Activated CD8-positive, alpha-beta T cell treated with anti-CD3 and anti-CD28 coated beads for 36 hours (primary cell): ENCODE measurements around the gene TMC3. TPM values are rescaled to one million over a fixed set of nuclear protein-coding genes. Genes with fewer than 3 reads are reported as not detected.

ENCODE experiments used
- ATAC-seq: fragments of 200-7000 bp; cut with Tn5 transposase; one replicate; pipeline ENCODE4 v1.10.0; 2021; ENCODE audit warnings: mild to moderate bottlenecking, moderate library complexity
- CTCF ChIA-PET: fragments of 350-600 bp; sonication (Branson Sonifier 250); formaldehyde crosslinking; loops from one replicate; lab custom pipeline; 2021; ENCODE audit warnings: antibody characterized with exemption; lab: Charles Lee
- POLR2A ChIA-PET: fragments of 350-600 bp; sonication (Branson Sonifier 250); formaldehyde crosslinking; loops from one replicate; lab custom pipeline; 2021; ENCODE audit warnings: antibody characterized with exemption; lab: Charles Lee
- DNase-seq: peaks from one replicate; pipeline ENCODE4 v3.0.0-alpha.2; 2020
- H3K27ac Mint-ChIP-seq: one replicate; pipeline ENCODE4 v1.8.0; 2021; ENCODE audit warnings: mild to moderate bottlenecking, mixed read lengths
- H3K27me3 Mint-ChIP-seq: one replicate; pipeline ENCODE4 v1.8.0; 2021; ENCODE audit warnings: mixed read lengths
- H3K36me3 Mint-ChIP-seq: one replicate; pipeline ENCODE4 v1.8.0; 2021; ENCODE audit warnings: low read depth, mixed read lengths
- H3K4me1 Mint-ChIP-seq: one replicate; pipeline ENCODE4 v1.8.0; 2021; ENCODE audit warnings: low read depth, mixed read lengths
- H3K4me3 Mint-ChIP-seq: one replicate; pipeline ENCODE4 v1.8.0; 2021; ENCODE audit warnings: mild to moderate bottlenecking, moderate library complexity, mixed read lengths
- H3K9me3 Mint-ChIP-seq: one replicate; pipeline ENCODE4 v1.8.0; 2021; ENCODE audit warnings: mixed read lengths
- CTCF ChIP-seq: fragments of 200-600 bp; IDR thresholded peaks from one replicate; pipeline ENCODE4 v1.8.0; 2022; ENCODE audit warnings: antibody characterized with exemption, mild to moderate bottlenecking
- intact Hi-C: fragments of 100-400 bp; cut with micrococcal nuclease; formaldehyde crosslinking; loops from one replicate; pipeline ENCODE4 v1.10.0; 2022
- total RNA-seq, 2 experiments: library from RNA; stranded (reverse); gene quantifications; one replicate each; pipeline ENCODE4 v1.2.3, GENCODE V29; 2021

The TMC3 gene
- total RNA-seq, 2 experiments from 2014 or later, result not detected

- Mint-ChIP-seq H3K9me3 (no peaks in the 10 kb centered on the region), H3K27ac (peak overlapping the region; percentile 98), H3K4me3 (peak overlapping the region; percentile 98), H3K36me3 (peaks cover 80% of the 10 kb centered on the region), H3K4me1 (peaks cover 51% of the 10 kb centered on the region), H3K27me3 (no peaks in the 10 kb centered on the region)
- TF ChIP-seq CTCF, result no peak
- intact Hi-C loops, result loop anchor here (10.0 kb wide), 2 partner anchors 303 to 1237 kb away; no protein-coding TSS in a partner anchor
- peak; percentile 55 for DNase-seq
- ATAC-seq, result no peak
- POLR2A ChIA-PET, result interaction anchor here (0.9 to 6.6 kb wide), 4 partner anchors 8 to 19 kb away, joined by 3 to 37 read pairs (median 9); no protein-coding TSS in a partner anchor
- CTCF ChIA-PET, result interaction anchor here (2.5 to 7.3 kb wide), 4 partner anchors 10 to 32 kb away, joined by 10 to 58 read pairs (median 17); no protein-coding TSS in a partner anchor
Observed at GRCh38 chr15:81297603-81298575, 76.1 kb downstream of the TMC3 start.

GRCh38 chr15:81297147-81297572 lies 76.9 kb downstream of the TMC3 start:
- intact Hi-C loops, result loop anchor here (10.0 kb wide), 2 partner anchors 302 to 1238 kb away; no protein-coding TSS in a partner anchor
- Mint-ChIP-seq H3K27me3 (no peaks in the 10 kb centered on the region), H3K4me3 (peak overlapping the region; percentile 98), H3K9me3 (no peaks in the 10 kb centered on the region), H3K4me1 (peaks cover 51% of the 10 kb centered on the region), H3K36me3 (peaks cover 72% of the 10 kb centered on the region), H3K27ac (peak overlapping the region; percentile 98)
- ChIA-PET POLR2A (interaction anchor here (0.8 to 6.6 kb wide), 6 partner anchors 10 to 295 kb away, joined by 3 to 37 read pairs (median 4); no protein-coding TSS in a partner anchor), CTCF (interaction anchor here (0.7 to 7.7 kb wide), 5 partner anchors 10 to 31 kb away, joined by 3 to 90 read pairs (median 10); no protein-coding TSS in a partner anchor)
- DNase-seq, result no peak
- no peak for TF ChIP-seq CTCF
- no peak for ATAC-seq

- peak; percentile 49 for ATAC-seq
- TF ChIP-seq CTCF, result no peak
- H3K36me3 Mint-ChIP-seq, result peaks cover 67% of the 10 kb centered on the region
- POLR2A ChIA-PET, result interaction anchor here (0.8 to 6.6 kb wide), 6 partner anchors 10 to 295 kb away, joined by 3 to 37 read pairs (median 4); no protein-coding TSS in a partner anchor
- H3K27me3 Mint-ChIP-seq, result no peaks in the 10 kb centered on the region
- intact Hi-C loops, result loop anchor here (10.0 kb wide), 2 partner anchors 302 to 1238 kb away; no protein-coding TSS in a partner anchor
- H3K4me1 Mint-ChIP-seq, result peaks cover 51% of the 10 kb centered on the region
- CTCF ChIA-PET, result interaction anchor here (0.7 to 7.7 kb wide), 4 partner anchors 10 to 30 kb away, joined by 3 to 90 read pairs (median 10); no protein-coding TSS in a partner anchor
- H3K9me3 Mint-ChIP-seq, result no peaks in the 10 kb centered on the region
- H3K27ac Mint-ChIP-seq, result peak overlapping the region; percentile 98
- peak; percentile 89 for DNase-seq
- H3K4me3 Mint-ChIP-seq, result peak overlapping the region; percentile 98
Observed at GRCh38 chr15:81296673-81297072, 77.3 kb downstream of the TMC3 start.

- TF ChIP-seq CTCF, result no peak
- Mint-ChIP-seq H3K4me3 (peak overlapping the region; percentile 98), H3K36me3 (peaks cover 63% of the 10 kb centered on the region), H3K27ac (peak overlapping the region; percentile 98), H3K4me1 (peaks cover 51% of the 10 kb centered on the region), H3K27me3 (no peaks in the 10 kb centered on the region), H3K9me3 (no peaks in the 10 kb centered on the region)
- no peak for DNase-seq
- POLR2A ChIA-PET, result interaction anchor here (0.9 to 6.6 kb wide), 5 partner anchors 9 to 294 kb away, joined by 4 to 37 read pairs (median 4); no protein-coding TSS in a partner anchor
- no peak for ATAC-seq
- intact Hi-C loops, result loop anchor here (10.0 kb wide), 2 partner anchors 301 to 1239 kb away; no protein-coding TSS in a partner anchor
- CTCF ChIA-PET, result interaction anchor here (1.1 to 7.7 kb wide), 6 partner anchors 9 to 30 kb away, joined by 3 to 90 read pairs (median 6); no protein-coding TSS in a partner anchor
Observed at GRCh38 chr15:81296186-81296585, 77.8 kb downstream of the TMC3 start.
